GM20000 (cell line): ENCODE measurements around the gene COL18A1.

Experiments
- DNase-seq: peaks from one replicate; pipeline ENCODE4 v3.0.0; 2012; ENCODE audit warnings: low spot score
- TF ChIP-seq, protein P1 (sequence below): IDR thresholded peaks from 2 replicates; pipeline ENCODE4 v1.5.1; 2012; ENCODE audit warnings: mild to moderate bottlenecking, control low read depth; ENCODE audit errors: extremely low read depth, missing control alignments

Gene COL18A1

DNA sequence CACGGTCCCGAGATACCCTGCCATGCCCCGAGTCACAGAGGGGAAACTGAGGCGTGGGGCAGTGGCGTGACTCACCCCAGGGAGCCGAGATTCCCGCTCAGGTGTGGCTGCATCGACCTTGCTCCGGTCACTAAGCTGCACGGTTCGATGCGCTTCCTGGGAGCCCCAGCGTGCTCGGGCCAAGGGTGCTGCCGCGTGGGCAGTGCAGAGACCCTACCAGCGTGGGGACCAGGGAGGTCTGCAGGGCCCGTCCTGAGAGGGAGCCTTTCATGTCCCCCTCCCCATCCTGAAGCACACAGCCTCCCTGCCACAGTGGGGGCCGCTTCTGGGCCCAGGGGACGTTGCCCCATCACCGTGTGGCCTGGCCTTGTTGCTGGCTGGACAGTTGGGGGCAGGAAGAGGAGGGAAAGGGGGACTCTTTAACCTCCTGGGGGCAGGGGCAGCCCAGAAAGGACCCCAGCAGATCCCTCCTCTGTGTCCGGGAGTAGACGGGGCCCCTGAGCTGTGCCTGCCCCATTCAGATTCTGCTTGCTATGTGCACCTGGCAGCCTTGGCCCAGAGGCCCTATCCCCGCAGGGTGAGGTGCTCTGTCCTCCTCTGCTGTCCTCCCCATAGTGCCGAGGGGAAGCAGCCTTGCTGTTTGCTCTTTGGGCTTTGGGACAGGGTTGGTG is 52.3 kb downstream of the COL18A1 start:
- TF ChIP-seq, protein P1, sequence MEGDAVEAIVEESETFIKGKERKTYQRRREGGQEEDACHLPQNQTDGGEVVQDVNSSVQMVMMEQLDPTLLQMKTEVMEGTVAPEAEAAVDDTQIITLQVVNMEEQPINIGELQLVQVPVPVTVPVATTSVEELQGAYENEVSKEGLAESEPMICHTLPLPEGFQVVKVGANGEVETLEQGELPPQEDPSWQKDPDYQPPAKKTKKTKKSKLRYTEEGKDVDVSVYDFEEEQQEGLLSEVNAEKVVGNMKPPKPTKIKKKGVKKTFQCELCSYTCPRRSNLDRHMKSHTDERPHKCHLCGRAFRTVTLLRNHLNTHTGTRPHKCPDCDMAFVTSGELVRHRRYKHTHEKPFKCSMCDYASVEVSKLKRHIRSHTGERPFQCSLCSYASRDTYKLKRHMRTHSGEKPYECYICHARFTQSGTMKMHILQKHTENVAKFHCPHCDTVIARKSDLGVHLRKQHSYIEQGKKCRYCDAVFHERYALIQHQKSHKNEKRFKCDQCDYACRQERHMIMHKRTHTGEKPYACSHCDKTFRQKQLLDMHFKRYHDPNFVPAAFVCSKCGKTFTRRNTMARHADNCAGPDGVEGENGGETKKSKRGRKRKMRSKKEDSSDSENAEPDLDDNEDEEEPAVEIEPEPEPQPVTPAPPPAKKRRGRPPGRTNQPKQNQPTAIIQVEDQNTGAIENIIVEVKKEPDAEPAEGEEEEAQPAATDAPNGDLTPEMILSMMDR = no peak
- DNase-seq = no peak

DNA sequence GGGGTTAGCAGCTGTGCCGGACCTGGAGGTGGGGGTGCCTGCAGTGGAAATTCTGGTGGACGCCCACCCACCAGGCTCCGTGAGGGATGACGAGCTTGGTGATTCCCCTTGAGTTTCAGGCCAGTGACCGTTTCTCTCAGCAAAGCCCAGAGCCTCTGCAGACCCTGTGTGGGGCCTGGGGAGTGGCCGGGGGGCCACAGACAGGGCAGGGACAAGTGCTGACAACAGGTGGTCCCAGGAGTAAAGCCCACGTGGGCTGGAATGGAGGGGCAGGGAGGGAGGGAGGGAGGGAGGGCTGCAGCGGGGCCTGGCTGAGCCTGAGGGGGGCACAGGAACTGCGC is 52.8 kb downstream of the COL18A1 start:
- TF ChIP-seq, protein P1 = no peak

DNA sequence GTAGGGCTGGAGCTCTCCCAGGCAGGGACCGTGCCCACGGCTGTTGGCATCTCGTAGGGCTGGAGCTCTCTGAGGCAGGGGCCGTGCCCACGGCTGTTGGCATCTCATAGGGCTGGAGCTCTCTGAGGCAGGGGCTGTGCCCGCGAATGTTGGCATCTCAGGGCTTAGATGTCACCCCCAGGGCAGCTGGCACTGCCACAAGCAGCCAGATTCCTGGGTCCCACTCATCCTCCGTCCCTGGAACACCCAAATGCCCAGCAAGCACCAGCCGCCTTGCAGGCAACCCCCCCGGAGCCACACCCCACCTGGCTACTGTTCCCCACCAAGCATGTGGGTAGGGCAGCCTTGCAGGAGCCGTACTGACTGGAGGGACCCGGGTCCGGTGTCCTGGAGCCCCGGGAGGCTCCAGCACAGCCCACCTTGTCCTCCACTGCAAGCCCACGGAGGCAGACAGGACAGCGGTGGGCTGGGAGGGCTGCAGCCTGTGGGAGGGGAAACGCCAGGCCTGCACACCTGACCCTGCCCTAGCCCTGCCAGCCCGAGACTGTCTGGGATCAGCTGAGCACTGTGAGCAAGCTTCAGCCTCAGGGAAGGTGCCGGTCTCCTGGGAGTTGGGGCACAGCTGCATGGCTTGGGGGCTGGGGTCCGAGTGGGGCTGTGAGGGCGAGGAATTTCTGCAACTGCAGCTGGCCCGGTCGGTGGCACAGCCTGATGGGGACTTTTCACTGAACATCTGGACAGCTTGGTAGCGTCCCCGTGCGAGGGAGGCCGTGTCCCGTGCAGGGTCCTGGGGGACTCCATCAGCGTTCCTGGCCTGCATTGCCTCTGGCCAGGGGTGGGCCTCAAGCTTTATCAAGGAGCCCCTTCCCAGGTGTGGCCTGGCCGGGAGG is 53.6 kb downstream of the COL18A1 start:
- TF ChIP-seq, protein P1 = no peak
- no peak for DNase-seq

More for the DNA sequence above, 52.8 kb downstream of the COL18A1 start:
- DNase-seq = no peak

DNA sequence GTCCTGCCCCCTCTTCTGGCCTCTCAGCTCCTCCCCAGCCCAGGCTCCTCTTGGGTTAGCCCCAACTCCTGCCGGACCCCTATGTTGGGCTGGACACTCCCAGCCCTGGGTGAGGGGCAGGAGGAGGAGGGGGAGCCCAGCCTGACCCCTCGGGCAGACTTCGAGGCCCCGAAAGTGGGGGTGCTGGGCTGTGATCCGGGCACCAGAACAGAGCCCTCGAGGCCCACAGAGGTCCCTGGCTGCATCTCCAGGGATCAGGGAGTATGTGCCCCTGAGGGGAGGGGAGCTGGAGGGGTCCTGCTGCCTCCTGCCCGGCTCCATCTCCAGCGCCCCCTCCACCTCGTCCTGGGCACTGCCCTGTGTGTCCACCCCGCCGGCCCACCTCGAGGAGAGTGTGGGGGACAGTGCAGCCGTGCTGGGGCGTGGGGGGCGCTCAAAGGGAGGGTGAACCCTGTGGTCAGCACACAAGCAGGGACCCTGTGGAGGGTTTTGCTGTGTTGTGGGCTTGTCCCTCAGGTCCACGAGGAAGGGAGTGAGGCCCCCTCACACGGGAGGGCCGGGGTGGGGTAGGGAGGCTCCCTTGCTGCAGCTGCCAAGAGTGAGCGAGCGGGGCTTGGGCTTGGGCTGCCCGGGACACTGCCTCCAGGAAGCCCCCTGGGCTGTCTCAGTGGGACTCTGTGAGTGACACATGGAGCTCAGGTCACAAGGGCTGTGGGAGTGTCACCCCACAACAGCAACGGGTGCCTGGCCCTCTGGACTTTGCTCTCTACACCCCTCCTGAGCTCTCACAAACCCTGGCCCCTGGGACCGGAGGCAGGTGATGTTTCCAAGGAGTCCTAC is 54.4 kb downstream of the COL18A1 start:
- DNase-seq = no peak
- TF ChIP-seq, protein P1 = no peak

DNA sequence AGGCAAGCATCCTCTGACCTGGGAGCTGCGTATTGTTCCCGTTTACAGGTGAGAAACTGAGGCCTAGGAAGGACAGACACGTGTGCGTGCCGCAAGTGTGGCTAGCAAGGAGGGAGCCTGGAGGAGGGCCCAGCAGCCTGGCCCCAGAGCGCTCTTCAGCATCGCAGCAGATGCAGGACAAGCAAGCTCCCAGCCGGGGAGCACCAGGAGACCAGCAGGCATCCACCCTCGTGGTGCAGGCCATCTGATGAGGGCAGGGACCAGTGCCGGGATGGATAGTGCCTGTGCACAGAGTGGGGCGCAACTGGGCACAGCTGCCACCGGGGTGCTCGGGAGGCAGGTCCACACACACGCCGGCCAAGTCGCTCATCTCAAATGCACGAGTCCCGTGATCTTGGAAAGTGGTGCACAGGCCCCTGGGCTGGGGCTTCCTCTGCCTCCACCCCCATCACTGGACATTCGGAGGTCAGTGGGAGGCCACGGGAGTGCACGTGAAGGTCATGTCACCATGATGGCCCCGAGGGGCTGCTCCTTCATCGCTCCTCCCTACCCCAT is 55.1 kb downstream of the COL18A1 start:
- DNase-seq = no peak
- TF ChIP-seq, protein P1 = no peak

DNA sequence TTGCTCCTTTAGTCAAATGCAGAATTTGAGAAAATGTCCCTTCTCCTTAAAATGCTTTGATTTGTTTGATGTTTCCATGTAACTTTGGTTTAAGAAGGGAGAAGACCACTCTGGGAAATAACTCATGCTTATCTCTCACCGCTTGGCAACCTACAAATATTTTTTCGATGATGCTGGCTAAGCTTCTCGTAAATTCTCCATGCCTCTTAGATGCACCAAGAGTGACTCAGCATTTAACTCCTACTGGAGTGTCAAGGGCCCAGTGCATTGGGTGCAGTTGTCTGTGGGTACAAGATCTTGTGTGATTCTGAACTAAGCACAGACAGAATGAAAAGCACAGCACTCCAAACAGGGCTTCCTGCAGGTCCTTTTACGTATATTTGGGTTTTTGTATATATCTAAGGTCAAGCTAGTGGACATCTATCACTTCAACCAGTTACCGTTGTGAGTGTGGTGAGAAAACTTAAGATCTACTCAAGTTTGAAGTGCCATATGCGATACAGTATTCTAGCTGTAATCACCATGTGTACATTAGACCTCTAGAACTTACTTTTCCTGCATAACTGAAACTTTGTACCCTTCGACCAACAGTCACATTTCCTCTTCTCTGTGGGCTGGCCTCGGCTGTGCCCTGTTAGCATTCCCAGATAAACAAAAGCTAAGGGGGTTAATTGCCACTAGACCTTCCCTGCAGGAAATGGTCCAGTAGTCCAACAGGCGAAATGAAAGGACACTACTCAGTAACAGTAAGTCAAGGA is 55.8 kb downstream of the COL18A1 start:
- TF ChIP-seq, protein P1 = no peak
- DNase-seq = no peak
